Endothelial cell of umbilical vein (primary cell): Measurements from ENCODE around the gene CRKL. TPM values are rescaled to one million over a fixed set of nuclear protein-coding genes. Genes with fewer than 3 reads are reported as not detected.
"Not testable (repeated sequence)": the region's sequence is repeated elsewhere in the genome, so short reads cannot be mapped to it uniquely, and the experiment has no call there.

Source experiments
- BruUV-seq: library from RNA; stranded (reverse); fragments of 400-500 nt; replicated peaks from 2 replicates; lab custom pipeline; 2021; lab: Mats Ljungman, UMichigan
- CTCF ChIA-PET: fragments of 300-600, 350-600 bp; sonication (Branson Sonifier 250); formaldehyde crosslinking; loops from one replicate; lab custom pipeline; 2021; ENCODE audit warnings: antibody characterized with exemption, inconsistent platforms; lab: Charles Lee
- POLR2A ChIA-PET: fragments of 300-600, 350-600 bp; sonication (Branson Sonifier 250); formaldehyde crosslinking; loops from one replicate; lab custom pipeline; 2021; ENCODE audit warnings: antibody characterized with exemption, inconsistent platforms; lab: Charles Lee
- DNase-seq: peaks from one replicate; pipeline ENCODE4 v3.0.0-alpha.2; 2011; ENCODE audit warnings: low read depth, low spot score
- FAIRE-seq: peaks from 2 replicates; lab custom pipeline; 2011; peaks lifted over from hg19 to GRCh38; lab: Jason Lieb, UNC
- H2AFZ ChIP-seq: 2 replicates; pipeline ENCODE4 v1.6.0; 2012; ENCODE audit warnings: low read depth, low read length, control low read depth, inconsistent platforms
- H3K27ac ChIP-seq: 2 replicates; pipeline ENCODE4 v1.5.1; 2011; ENCODE audit warnings: low read depth, mild to moderate bottlenecking, control low read depth, low read length, moderate library complexity; ENCODE audit not compliant: insufficient read depth
- H3K27me3 ChIP-seq, 2 experiments: 2 replicates each; pipeline versions ENCODE4 v1.6.0 to v1.6.1; 2011; ENCODE audit warnings: low read length in 2 of 2, mixed read lengths in 1 of 2; ENCODE audit not compliant: control insufficient read depth in 2 of 2, insufficient read depth in 2 of 2
- H3K36me3 ChIP-seq, 2 experiments: 2 replicates in 1 of 2; 3 replicates in 1 of 2; pipeline ENCODE4 v1.5.1; 2011; ENCODE audit warnings: low read length in 2 of 2, mild to moderate bottlenecking in 1 of 2, moderate library complexity in 1 of 2; ENCODE audit not compliant: control insufficient read depth in 2 of 2, insufficient read depth in 2 of 2; ENCODE audit errors: extremely low read depth in 1 of 2
- H3K4me1 ChIP-seq: 3 replicates; pipeline ENCODE4 v1.5.1; 2011; ENCODE audit warnings: mild to moderate bottlenecking, low read length; ENCODE audit not compliant: control insufficient read depth, insufficient read depth; ENCODE audit errors: extremely low read depth
- H3K4me2 ChIP-seq: 2 replicates; pipeline ENCODE4 v1.6.1; 2011; ENCODE audit warnings: low read length, control low read depth, mixed read lengths; ENCODE audit not compliant: insufficient read depth
- H3K4me3 ChIP-seq, 3 experiments: fragments of 200-600 bp in 1 of 3; sonication (generic), shearing (Covaris generic) in 1 of 3; replicated peaks in 1 of 3; 2 replicates each; pipeline ENCODE4 v1.5.1; 2011 to 2016; ENCODE audit warnings: control low read depth in 3 of 3, low read length in 3 of 3, mild to moderate bottlenecking in 2 of 3, inconsistent platforms in 1 of 3, low read depth in 1 of 3, moderate library complexity in 1 of 3; ENCODE audit not compliant: insufficient read depth in 1 of 3
- H3K79me2 ChIP-seq: 2 replicates; pipeline ENCODE4 v1.6.0; 2012; ENCODE audit warnings: low read length, inconsistent platforms; ENCODE audit not compliant: control insufficient read depth, insufficient read depth
- H3K9ac ChIP-seq: replicated peaks from 2 replicates; pipeline ENCODE3; 2011; ENCODE audit warnings: low read length, control low read depth; ENCODE audit not compliant: insufficient read depth; ENCODE audit errors: extremely low read depth
- H3K9me1 ChIP-seq: replicated peaks from 3 replicates; pipeline ENCODE4 v1.6.0; 2011; ENCODE audit warnings: mild to moderate bottlenecking, low read length; ENCODE audit not compliant: control insufficient read depth, insufficient read depth; ENCODE audit errors: extremely low read depth
- H3K9me3 ChIP-seq: replicated peaks from 2 replicates; pipeline ENCODE4 v1.5.1; 2012; ENCODE audit warnings: low read length, inconsistent platforms; ENCODE audit not compliant: control insufficient read depth, insufficient read depth
- H4K20me1 ChIP-seq: replicated peaks from 2 replicates; pipeline ENCODE3; 2011; ENCODE audit warnings: mild to moderate bottlenecking, low read length; ENCODE audit not compliant: control insufficient read depth, insufficient read depth; ENCODE audit errors: extremely low read depth
- FOS ChIP-seq: IDR thresholded peaks from 2 replicates; pipeline ENCODE4 v1.6.1; 2011; ENCODE audit warnings: mild to moderate bottlenecking, low read length, moderate library complexity, borderline replicate concordance; ENCODE audit not compliant: insufficient read depth
- JUN ChIP-seq: IDR thresholded peaks from 2 replicates; pipeline ENCODE4 v1.6.1; 2011; ENCODE audit warnings: borderline replicate concordance, low read depth; ENCODE audit not compliant: insufficient read length, insufficient read depth
- MAX ChIP-seq: IDR thresholded peaks from 2 replicates; pipeline ENCODE4 v1.6.1; 2011; ENCODE audit not compliant: insufficient read depth, insufficient read length
- POLR2A ChIP-seq: IDR thresholded peaks from 2 replicates; pipeline ENCODE4 v1.6.1; 2012; ENCODE audit warnings: low read depth, mild to moderate bottlenecking, control low read depth, low read length
- POLR2AphosphoS5 ChIP-seq: IDR thresholded peaks from 2 replicates; pipeline ENCODE4 v1.6.1; 2012; ENCODE audit warnings: low read depth, mild to moderate bottlenecking, control low read depth, low read length, moderate library complexity; ENCODE audit not compliant: insufficient read depth
- dilution Hi-C: fragments of 300-500 bp; cut with MboI; formaldehyde crosslinking; loops from one replicate; pipeline ENCODE4 v1.15.0; 2019; ENCODE audit warnings: low sequenced_read_pairs; ENCODE audit not compliant: extremely low pct_ligation_motif_present
- intact Hi-C: fragments of 100-400 bp; cut with micrococcal nuclease; formaldehyde crosslinking; loops from one replicate; pipeline ENCODE4 v1.10.0; 2022
- polyA plus RNA-seq, 4 experiments: library from polyadenylated mRNA; depleted of rRNA in 3 of 4; stranded (reverse) in 3 of 4; unstranded in 1 of 4; fragments of >200 nt; gene quantifications; 2 replicates each; pipeline versions ENCODE4 v1.2.1 to v1.2.3, GENCODE V29; 2011 to 2012; ENCODE audit warnings: missing spikeins in 1 of 4
- total RNA-seq: library from RNA; stranded (reverse); gene quantifications from 2 replicates; pipeline ENCODE4 v1.2.3, GENCODE V29; 2021

The CRKL gene
- total and polyA plus RNA-seq, 2 donors (not counting 3 experiments of a cell fraction or from before 2014, with no cell fraction given), result 18.0 to 50.6 TPM

DNA sequence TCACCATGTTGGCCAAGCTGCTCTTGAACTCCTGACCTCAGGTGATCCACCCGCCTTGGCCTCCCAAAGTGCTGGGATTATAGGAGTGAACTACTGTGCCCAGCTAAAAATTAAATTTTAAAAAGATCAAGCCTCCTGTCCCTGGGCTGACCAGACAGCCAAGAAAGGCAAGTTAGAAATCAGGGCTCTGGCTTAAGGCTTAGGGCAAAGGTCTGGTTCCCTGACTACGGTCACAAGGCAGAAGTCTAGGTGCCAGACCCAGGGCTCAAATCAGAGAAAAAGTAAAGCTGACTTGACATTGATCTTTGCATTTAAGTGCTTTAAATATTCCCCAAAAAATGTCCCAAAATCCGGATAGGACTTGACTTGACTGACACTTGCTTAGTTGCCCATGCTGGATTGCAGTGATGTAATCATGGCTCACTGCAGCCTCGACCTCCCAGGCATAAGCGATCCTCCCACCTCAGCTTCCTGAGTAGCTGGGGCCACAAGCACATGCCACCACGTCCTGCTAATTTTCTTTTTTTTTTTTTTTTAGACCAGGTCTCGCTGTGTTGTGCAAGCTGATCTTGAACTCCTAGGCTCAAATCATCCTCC, 17.3 kb upstream of the CRKL start:
- DNase-seq (no peak), FAIRE-seq (no peak)
- H3K9me1 ChIP-seq, result no peaks in the 10 kb centered on the region
- H3K9ac ChIP-seq, result no peak overlapping the region
- H3K4me1 ChIP-seq, result no peaks in the 10 kb centered on the region
- H3K36me3 ChIP-seq, result no peaks in the 10 kb centered on the region
- no peak overlapping the region for H2AFZ ChIP-seq
- H3K4me3 ChIP-seq, result no peak overlapping the region
- peaks cover 0 to 2% of the 10 kb centered on the region in 2 experiments for H3K27me3 ChIP-seq
- no peaks in the 10 kb centered on the region for H3K9me3 ChIP-seq
- TF ChIP-seq POLR2A, result no peak
- TF ChIP-seq FOS, result no peak
- no peak for TF ChIP-seq JUN
- no peak for TF ChIP-seq POLR2AphosphoS5
- TF ChIP-seq MAX, result no peak
- CTCF ChIA-PET, result interaction anchor here (0.9 to 2.8 kb wide), 2 partner anchors 14 to 17 kb away, joined by 4 to 12 read pairs; partner anchors contain the start of gene CRKL
- H3K4me2 ChIP-seq, result no peak overlapping the region
- no peaks in the 10 kb centered on the region for H4K20me1 ChIP-seq
- no TSS peak for BruUV-seq
- no peaks in the 10 kb centered on the region for H3K79me2 ChIP-seq
- no peak overlapping the region for H3K27ac ChIP-seq
- intact Hi-C loops, result no loop called here
- POLR2A ChIA-PET, result no interaction called here
- dilution Hi-C loops, result no loop called here

- H3K9me3 ChIP-seq, H2AFZ ChIP-seq, H3K9me1 ChIP-seq, H3K27ac ChIP-seq, BruUV-seq, POLR2A ChIA-PET, H3K4me1 ChIP-seq, H4K20me1 ChIP-seq, H3K4me2 ChIP-seq, H3K36me3 ChIP-seq, FAIRE-seq, DNase-seq, dilution Hi-C loops, H3K9ac ChIP-seq, H3K27me3 ChIP-seq, H3K4me3 ChIP-seq, intact Hi-C loops, H3K79me2 ChIP-seq: not testable (repeated sequence)
- CTCF ChIA-PET, result interaction anchor here (1.4 to 2.8 kb wide), 3 partner anchors 8 to 16 kb away, joined by 3 to 12 read pairs (median 4); no protein-coding TSS in a partner anchor
Observed at GRCh38 chr22:20901093-20902033, 15.8 kb upstream of the CRKL start.
